ENCODE results near the gene YIPF5. TPM values are rescaled to one million over a fixed set of nuclear protein-coding genes. Genes with fewer than 3 reads are reported as not detected.

Gene YIPF5
- total RNA-seq, 1 donor from 2014 or later: 42.5 TPM

- peak overlapping the region; percentile 89 for H3K4me3 Mint-ChIP-seq (ENCODE audit: unreplicated experiment)
- peaks cover 9% of the 10 kb centered on the region for H3K4me1 Mint-ChIP-seq (ENCODE audit: low read depth, unreplicated experiment)
- no peak for TF ChIP-seq CTCF (IDR thresholded peaks at IDR 0.05; ENCODE audit: partially characterized antibody, unreplicated experiment)
- no peaks in the 10 kb centered on the region for H3K27me3 Mint-ChIP-seq (ENCODE audit: unreplicated experiment)
- peaks cover 2% of the 10 kb centered on the region for H3K9me3 Mint-ChIP-seq (ENCODE audit: unreplicated experiment)
- H3K27ac Mint-ChIP-seq (ENCODE audit: unreplicated experiment): peak overlapping the region; percentile 60
- no peak for DNase-seq
- no peaks in the 10 kb centered on the region for H3K36me3 Mint-ChIP-seq (ENCODE audit: unreplicated experiment)
Observed at GRCh38 chr5:144169904-144170275, 569 bp downstream of the YIPF5 start.

GRCh38 chr5:144167998-144168397, 2.5 kb downstream of the YIPF5 start:
- no peak overlapping the region for H3K27ac Mint-ChIP-seq (ENCODE audit: unreplicated experiment)
- no peak overlapping the region for H3K4me3 Mint-ChIP-seq (ENCODE audit: unreplicated experiment)
- DNase-seq: no peak
- TF ChIP-seq CTCF (IDR thresholded peaks at IDR 0.05; ENCODE audit: partially characterized antibody, unreplicated experiment): no peak
- no peaks in the 10 kb centered on the region for H3K36me3 Mint-ChIP-seq (ENCODE audit: unreplicated experiment)
- peaks cover 9% of the 10 kb centered on the region for H3K4me1 Mint-ChIP-seq (ENCODE audit: low read depth, unreplicated experiment)
- H3K9me3 Mint-ChIP-seq (ENCODE audit: unreplicated experiment): peaks cover 2% of the 10 kb centered on the region
- no peaks in the 10 kb centered on the region for H3K27me3 Mint-ChIP-seq (ENCODE audit: unreplicated experiment)

GRCh38 chr5:144166696-144167095, 3.8 kb downstream of the YIPF5 start:
- TF ChIP-seq CTCF (IDR thresholded peaks at IDR 0.05; ENCODE audit: partially characterized antibody, unreplicated experiment): no peak
- Mint-ChIP-seq H3K27me3 (ENCODE audit: unreplicated experiment) (no peaks in the 10 kb centered on the region), H3K4me3 (ENCODE audit: unreplicated experiment) (no peak overlapping the region), H3K9me3 (ENCODE audit: unreplicated experiment) (peaks cover 2% of the 10 kb centered on the region), H3K27ac (ENCODE audit: unreplicated experiment) (no peak overlapping the region), H3K36me3 (ENCODE audit: unreplicated experiment) (no peaks in the 10 kb centered on the region), H3K4me1 (ENCODE audit: low read depth, unreplicated experiment) (peaks cover 9% of the 10 kb centered on the region)
- no peak for DNase-seq

GRCh38 chr5:144162686-144163085, 7.8 kb downstream of the YIPF5 start:
- TF ChIP-seq CTCF (IDR thresholded peaks at IDR 0.05; ENCODE audit: partially characterized antibody, unreplicated experiment): no peak
- H3K36me3 Mint-ChIP-seq (ENCODE audit: unreplicated experiment): no peaks in the 10 kb centered on the region
- no peak overlapping the region for H3K4me3 Mint-ChIP-seq (ENCODE audit: unreplicated experiment)

GRCh38 chr5:144156767-144157171, 13.7 kb downstream of the YIPF5 start:
- Mint-ChIP-seq H3K4me3 (ENCODE audit: unreplicated experiment) (no peak overlapping the region), H3K4me1 (ENCODE audit: low read depth, unreplicated experiment) (no peaks in the 10 kb centered on the region), H3K27ac (ENCODE audit: unreplicated experiment) (no peak overlapping the region), H3K27me3 (ENCODE audit: unreplicated experiment) (no peaks in the 10 kb centered on the region), H3K36me3 (ENCODE audit: unreplicated experiment) (no peaks in the 10 kb centered on the region), H3K9me3 (ENCODE audit: unreplicated experiment) (no peaks in the 10 kb centered on the region)
- TF ChIP-seq CTCF (IDR thresholded peaks at IDR 0.05; ENCODE audit: partially characterized antibody, unreplicated experiment): no peak
- DNase-seq: no peak

More at GRCh38 chr5:144162686-144163085, 7.8 kb downstream of the YIPF5 start:
- DNase-seq: no peak
- Mint-ChIP-seq H3K27ac (ENCODE audit: unreplicated experiment) (no peak overlapping the region), H3K4me1 (ENCODE audit: low read depth, unreplicated experiment) (no peaks in the 10 kb centered on the region), H3K27me3 (ENCODE audit: unreplicated experiment) (no peaks in the 10 kb centered on the region), H3K9me3 (ENCODE audit: unreplicated experiment) (no peaks in the 10 kb centered on the region)
